BJ (cell line): ENCODE data around the gene RGS17. TPM values are rescaled to one million over a fixed set of nuclear protein-coding genes. Genes with fewer than 3 reads are reported as not detected.
A peak's percentile ranks its signal among the peaks of the same experiment; 100 is the strongest.
"Not testable (repeated sequence)": the region's sequence is repeated elsewhere in the genome, so short reads cannot be mapped to it uniquely, and the experiment has no call there.

Experiments
- CTCF ChIA-PET: fragments of 350-600 bp; formaldehyde crosslinking; extraction: SDS; loops from one replicate; lab custom pipeline; 2021; ENCODE audit warnings: antibody characterized with exemption, inconsistent platforms; lab: Yijun Ruan, JAX
- POLR2A ChIA-PET: fragments of 300-600 bp; sonication (Branson Sonifier 250); formaldehyde crosslinking; extraction: SDS; loops from one replicate; lab custom pipeline; 2021; ENCODE audit warnings: antibody characterized with exemption; lab: Charles Lee
- DNase-seq: peaks from one replicate; pipeline ENCODE4 v3.0.0-alpha.2; 2011; ENCODE audit warnings: low read depth
- H3K27me3 ChIP-seq: 2 replicates; pipeline ENCODE4 v1.6.0; 2011; ENCODE audit warnings: low read length; ENCODE audit not compliant: control insufficient read depth, insufficient read depth
- H3K36me3 ChIP-seq: 2 replicates; pipeline ENCODE4 v1.5.1; 2011; ENCODE audit warnings: low read length; ENCODE audit not compliant: control insufficient read depth, insufficient read depth
- H3K4me3 ChIP-seq: 2 replicates; pipeline ENCODE4 v1.5.1; 2011; ENCODE audit warnings: low read depth, mild to moderate bottlenecking, control low read depth, low read length
- polyA plus RNA-seq: library from polyadenylated mRNA; depleted of rRNA; stranded (reverse); fragments of >200 nt; gene quantifications from 2 replicates; pipeline ENCODE4 v1.2.3, GENCODE V29; 2011
- TF ChIP-seq, protein P1 (sequence below): IDR thresholded peaks from 2 replicates; pipeline ENCODE4 v1.5.1; 2011; ENCODE audit warnings: low read depth, mild to moderate bottlenecking, control low read depth, inconsistent platforms, low read length, moderate library complexity; ENCODE audit not compliant: insufficient read depth

Gene RGS17
- polyA plus RNA-seq, 1 experiment = 0.09 TPM

DNA sequence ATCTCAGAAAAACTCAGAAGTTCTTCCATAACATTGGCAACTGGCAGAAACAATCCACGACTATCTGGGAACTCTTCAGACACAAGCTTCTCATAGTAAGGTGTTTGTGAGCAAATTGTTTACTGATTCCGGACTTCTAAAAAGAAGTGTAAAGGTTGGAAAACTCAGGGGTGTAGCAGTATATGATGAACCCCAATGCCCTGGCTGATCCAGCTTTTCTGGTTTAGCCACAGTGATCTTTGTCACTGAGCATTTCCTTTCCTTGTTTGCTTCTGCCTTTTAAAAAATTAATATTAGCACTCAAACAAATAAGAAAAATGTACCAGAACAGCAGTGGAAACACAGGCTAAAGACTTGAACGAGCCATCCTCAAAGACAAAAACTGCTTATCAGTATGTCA lies 4.9 kb downstream of the RGS17 start:
- TF ChIP-seq, protein P1, sequence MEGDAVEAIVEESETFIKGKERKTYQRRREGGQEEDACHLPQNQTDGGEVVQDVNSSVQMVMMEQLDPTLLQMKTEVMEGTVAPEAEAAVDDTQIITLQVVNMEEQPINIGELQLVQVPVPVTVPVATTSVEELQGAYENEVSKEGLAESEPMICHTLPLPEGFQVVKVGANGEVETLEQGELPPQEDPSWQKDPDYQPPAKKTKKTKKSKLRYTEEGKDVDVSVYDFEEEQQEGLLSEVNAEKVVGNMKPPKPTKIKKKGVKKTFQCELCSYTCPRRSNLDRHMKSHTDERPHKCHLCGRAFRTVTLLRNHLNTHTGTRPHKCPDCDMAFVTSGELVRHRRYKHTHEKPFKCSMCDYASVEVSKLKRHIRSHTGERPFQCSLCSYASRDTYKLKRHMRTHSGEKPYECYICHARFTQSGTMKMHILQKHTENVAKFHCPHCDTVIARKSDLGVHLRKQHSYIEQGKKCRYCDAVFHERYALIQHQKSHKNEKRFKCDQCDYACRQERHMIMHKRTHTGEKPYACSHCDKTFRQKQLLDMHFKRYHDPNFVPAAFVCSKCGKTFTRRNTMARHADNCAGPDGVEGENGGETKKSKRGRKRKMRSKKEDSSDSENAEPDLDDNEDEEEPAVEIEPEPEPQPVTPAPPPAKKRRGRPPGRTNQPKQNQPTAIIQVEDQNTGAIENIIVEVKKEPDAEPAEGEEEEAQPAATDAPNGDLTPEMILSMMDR = no peak
- H3K27me3 ChIP-seq = peaks cover 9% of the 10 kb centered on the region
- no peak overlapping the region for H3K4me3 ChIP-seq
- ChIA-PET CTCF (interaction anchor here (1.6 kb wide), 1 partner anchor 18 kb away, joined by 6 read pairs; no protein-coding TSS in a partner anchor), POLR2A (no interaction called here)
- H3K36me3 ChIP-seq = no peaks in the 10 kb centered on the region
- no peak for DNase-seq

GRCh38 chr6:153125032-153125431 lies 6.0 kb downstream of the RGS17 start:
- Histone ChIP-seq H3K27me3 (peaks cover 6% of the 10 kb centered on the region), H3K4me3 (no peak overlapping the region), H3K36me3 (no peaks in the 10 kb centered on the region)
- DNase-seq = no peak
- ChIA-PET POLR2A (no interaction called here), CTCF (interaction anchor here (0.9 to 1.6 kb wide), 2 partner anchors 17 to 148 kb away, joined by 3 to 6 read pairs; no protein-coding TSS in a partner anchor)
- TF ChIP-seq, protein P1 = no peak

DNA sequence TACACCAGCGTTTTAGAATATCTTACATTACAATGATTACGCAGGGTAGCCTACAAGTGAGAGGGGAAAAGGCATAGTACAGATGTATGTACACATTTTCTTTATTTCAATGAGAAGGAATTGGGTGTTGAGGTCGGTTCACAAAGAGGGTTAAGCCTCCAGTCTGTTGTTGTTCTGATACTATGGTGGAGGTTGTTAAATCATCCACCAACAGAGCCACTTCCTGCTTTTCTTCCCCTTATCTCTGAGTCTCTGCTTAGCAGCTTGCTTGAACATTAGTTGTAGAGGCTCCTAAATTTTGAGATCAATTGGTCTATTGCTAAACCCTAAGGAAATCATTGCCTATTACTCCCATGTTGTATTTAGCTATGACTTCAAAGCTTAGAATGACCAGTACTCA lies 7.3 kb downstream of the RGS17 start:
- TF ChIP-seq, protein P1 = no peak
- ChIA-PET CTCF (no interaction called here), POLR2A (no interaction called here)
- no peak for DNase-seq
- H3K27me3 ChIP-seq = peaks cover 5% of the 10 kb centered on the region; the same call in 1 of the 2 replicates
- no peak overlapping the region for H3K4me3 ChIP-seq
- no peaks in the 10 kb centered on the region for H3K36me3 ChIP-seq

GRCh38 chr6:153121311-153121710 lies 9.8 kb downstream of the RGS17 start:
- Histone ChIP-seq H3K36me3 (no peaks in the 10 kb centered on the region), H3K27me3 (no peaks in the 10 kb centered on the region), H3K4me3 (no peak overlapping the region)
- TF ChIP-seq, protein P1 = no peak
- DNase-seq = no peak
- CTCF ChIA-PET = no interaction called here
- POLR2A ChIA-PET = interaction anchor here (0.5 kb wide), 1 partner anchor 1299 kb away, joined by 3 read pairs; no protein-coding TSS in a partner anchor

GRCh38 chr6:153117986-153118879 lies 12.8 kb downstream of the RGS17 start:
- TF ChIP-seq, protein P1 = no peak
- Histone ChIP-seq H3K4me3 (no peak overlapping the region), H3K27me3 (no peaks in the 10 kb centered on the region), H3K36me3 (no peaks in the 10 kb centered on the region)
- ChIA-PET CTCF (no interaction called here), POLR2A (no interaction called here)
- peak; percentile 21 for DNase-seq

GRCh38 chr6:153111082-153111481 lies 20.0 kb downstream of the RGS17 start:
- POLR2A ChIA-PET, H3K4me3 ChIP-seq, DNase-seq, CTCF ChIA-PET, H3K36me3 ChIP-seq, H3K27me3 ChIP-seq: not testable (repeated sequence)

DNA sequence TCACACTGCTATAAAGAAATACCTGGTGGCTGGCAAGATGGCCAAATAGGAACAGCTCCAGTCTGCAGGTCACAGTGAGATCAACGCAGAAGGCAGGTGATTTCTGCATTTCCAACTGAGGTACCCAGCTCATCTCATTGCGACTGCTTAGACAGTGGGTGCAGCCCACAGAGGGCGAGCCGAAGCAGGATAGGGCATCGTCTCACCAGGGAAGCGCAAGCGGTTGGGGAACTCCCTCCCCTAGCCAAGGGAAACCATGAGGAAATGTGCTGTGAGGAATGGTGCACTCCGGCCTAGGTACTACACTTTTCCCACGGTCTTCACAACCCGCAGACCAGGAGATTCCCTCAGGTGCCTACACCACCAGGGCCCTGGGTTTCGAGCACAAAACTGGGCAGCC lies 20.5 kb downstream of the RGS17 start:
- H3K4me3 ChIP-seq, H3K36me3 ChIP-seq, CTCF ChIA-PET, POLR2A ChIA-PET, DNase-seq, H3K27me3 ChIP-seq: not testable (repeated sequence)
